Panc1 (cell line): ENCODE results near the gene HIF1A.

Experiments used
- POLR2AphosphoS5 ChIP-seq: IDR thresholded peaks from 2 replicates; pipeline ENCODE4 v1.6.1; 2012; ENCODE audit warnings: mild to moderate bottlenecking, low read depth, low read length, moderate library complexity
- SIN3A ChIP-seq: IDR thresholded peaks from 2 replicates; pipeline ENCODE4 v1.6.1; 2012; ENCODE audit warnings: low read depth, mild to moderate bottlenecking, low read length, moderate library complexity, borderline replicate concordance; ENCODE audit not compliant: insufficient read depth
- TCF7L2 ChIP-seq: IDR thresholded peaks from 2 replicates; pipeline ENCODE4 v1.6.1; 2011; ENCODE audit warnings: mild to moderate bottlenecking, low read depth, low read length, inconsistent platforms
- TF ChIP-seq, protein P1 (sequence below): fragments of 450-650 bp; IDR thresholded peaks from 2 replicates; pipeline ENCODE4 v1.5.1; 2017; ENCODE audit warnings: mild to moderate bottlenecking

GRCh38 chr14:61761959-61762786 is 66.9 kb downstream of the HIF1A start, which contains the start of gene SNAPC1:
- TF ChIP-seq, protein P1, sequence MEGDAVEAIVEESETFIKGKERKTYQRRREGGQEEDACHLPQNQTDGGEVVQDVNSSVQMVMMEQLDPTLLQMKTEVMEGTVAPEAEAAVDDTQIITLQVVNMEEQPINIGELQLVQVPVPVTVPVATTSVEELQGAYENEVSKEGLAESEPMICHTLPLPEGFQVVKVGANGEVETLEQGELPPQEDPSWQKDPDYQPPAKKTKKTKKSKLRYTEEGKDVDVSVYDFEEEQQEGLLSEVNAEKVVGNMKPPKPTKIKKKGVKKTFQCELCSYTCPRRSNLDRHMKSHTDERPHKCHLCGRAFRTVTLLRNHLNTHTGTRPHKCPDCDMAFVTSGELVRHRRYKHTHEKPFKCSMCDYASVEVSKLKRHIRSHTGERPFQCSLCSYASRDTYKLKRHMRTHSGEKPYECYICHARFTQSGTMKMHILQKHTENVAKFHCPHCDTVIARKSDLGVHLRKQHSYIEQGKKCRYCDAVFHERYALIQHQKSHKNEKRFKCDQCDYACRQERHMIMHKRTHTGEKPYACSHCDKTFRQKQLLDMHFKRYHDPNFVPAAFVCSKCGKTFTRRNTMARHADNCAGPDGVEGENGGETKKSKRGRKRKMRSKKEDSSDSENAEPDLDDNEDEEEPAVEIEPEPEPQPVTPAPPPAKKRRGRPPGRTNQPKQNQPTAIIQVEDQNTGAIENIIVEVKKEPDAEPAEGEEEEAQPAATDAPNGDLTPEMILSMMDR, result no peak
- TF ChIP-seq POLR2AphosphoS5, result peak; percentile 79
- no peak for TF ChIP-seq TCF7L2
- TF ChIP-seq SIN3A, result no peak; the same call in 1 of the 2 replicates
